Activated CD8-positive, alpha-beta memory T cell treated with anti-CD3 and anti-CD28 coated beads for 36 hours (primary cell): ENCODE results near the gene TOP2A. TPM values are rescaled to one million over a fixed set of nuclear protein-coding genes. Genes with fewer than 3 reads are reported as not detected.

Source experiments
- CTCF ChIA-PET: fragments of 350-600 bp; sonication (Branson Sonifier 250); formaldehyde crosslinking; loops from one replicate; lab custom pipeline; 2021; ENCODE audit warnings: antibody characterized with exemption; lab: Charles Lee
- POLR2A ChIA-PET: fragments of 350-600 bp; sonication (Branson Sonifier 250); formaldehyde crosslinking; loops from one replicate; lab custom pipeline; 2021; ENCODE audit warnings: antibody characterized with exemption; lab: Charles Lee
- total RNA-seq, 2 experiments: library from RNA; stranded (reverse); gene quantifications; one replicate each; pipeline ENCODE4 v1.2.3, GENCODE V29; 2021

The TOP2A gene
- total RNA-seq, 2 experiments from 2014 or later, result 159 to 160 TPM

DNA sequence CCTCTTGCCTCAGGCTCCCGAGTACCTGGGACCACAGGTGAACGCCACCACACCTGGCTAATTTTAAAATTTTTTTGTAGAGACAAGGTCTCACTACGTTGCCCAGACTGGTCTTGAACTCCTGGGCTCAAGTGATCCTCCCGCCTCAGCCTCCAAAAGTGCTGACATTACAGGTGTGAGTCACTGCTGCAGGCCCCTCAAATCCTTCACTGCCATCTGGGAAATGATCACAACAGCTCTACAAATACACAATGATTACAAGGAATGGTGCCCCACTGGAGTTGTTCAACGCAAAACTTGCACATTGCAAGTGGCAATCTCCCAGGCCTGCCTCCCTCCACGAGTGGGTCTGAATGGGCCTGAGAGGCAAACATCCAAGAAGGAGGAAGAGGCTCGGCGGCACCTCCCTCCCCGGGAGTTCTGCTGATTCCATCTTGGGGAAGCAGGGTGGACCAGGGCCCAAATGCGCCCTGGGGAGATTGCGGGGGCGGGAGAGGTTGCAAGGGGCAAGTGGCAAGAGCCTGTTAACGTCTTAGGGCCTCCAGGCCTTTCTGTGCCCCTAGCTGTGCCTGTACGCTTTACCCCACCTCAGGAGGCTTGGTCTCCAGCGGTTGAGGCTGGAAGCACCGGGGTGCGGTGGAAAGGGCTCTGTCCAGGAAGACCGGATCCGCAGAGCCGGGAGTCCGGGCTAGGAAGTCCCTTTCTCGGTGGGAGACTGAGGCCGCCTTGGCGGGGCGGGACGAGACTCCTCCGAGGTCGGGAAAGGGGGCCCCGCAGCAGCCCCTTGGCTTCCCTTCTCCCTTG, 24.9 kb upstream of the TOP2A start:
- ChIA-PET CTCF (interaction anchor here (0.7 to 2.9 kb wide), 7 partner anchors 11 to 90 kb away, joined by 3 to 33 read pairs (median 4); no protein-coding TSS in a partner anchor), POLR2A (interaction anchor here (0.7 kb wide), 2 partner anchors 113 to 211 kb away, joined by 3 read pairs; no protein-coding TSS in a partner anchor)

DNA sequence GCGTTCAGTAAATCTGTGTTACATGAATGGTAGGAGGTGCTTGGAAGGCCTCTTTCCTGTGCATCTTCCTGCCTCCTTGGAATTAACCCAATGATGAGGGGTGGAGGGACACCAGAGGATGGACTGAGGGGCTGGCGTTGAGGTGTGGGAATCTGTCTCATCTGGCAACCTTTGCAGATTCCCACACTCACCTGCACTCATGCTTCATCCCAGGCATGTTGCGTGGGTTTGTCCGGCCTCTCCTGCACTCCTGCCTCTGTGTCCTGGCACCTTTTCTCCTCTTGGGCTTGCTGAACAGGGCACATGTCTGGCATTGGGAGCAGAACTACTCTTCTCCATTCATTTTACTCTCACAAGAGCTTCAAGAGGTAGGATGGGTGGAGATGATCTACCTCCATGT, 22.5 kb upstream of the TOP2A start:
- POLR2A ChIA-PET, result no interaction called here
- CTCF ChIA-PET, result interaction anchor here (0.8 to 1.8 kb wide), 2 partner anchors 77 to 97 kb away, joined by 3 to 5 read pairs; no protein-coding TSS in a partner anchor

DNA sequence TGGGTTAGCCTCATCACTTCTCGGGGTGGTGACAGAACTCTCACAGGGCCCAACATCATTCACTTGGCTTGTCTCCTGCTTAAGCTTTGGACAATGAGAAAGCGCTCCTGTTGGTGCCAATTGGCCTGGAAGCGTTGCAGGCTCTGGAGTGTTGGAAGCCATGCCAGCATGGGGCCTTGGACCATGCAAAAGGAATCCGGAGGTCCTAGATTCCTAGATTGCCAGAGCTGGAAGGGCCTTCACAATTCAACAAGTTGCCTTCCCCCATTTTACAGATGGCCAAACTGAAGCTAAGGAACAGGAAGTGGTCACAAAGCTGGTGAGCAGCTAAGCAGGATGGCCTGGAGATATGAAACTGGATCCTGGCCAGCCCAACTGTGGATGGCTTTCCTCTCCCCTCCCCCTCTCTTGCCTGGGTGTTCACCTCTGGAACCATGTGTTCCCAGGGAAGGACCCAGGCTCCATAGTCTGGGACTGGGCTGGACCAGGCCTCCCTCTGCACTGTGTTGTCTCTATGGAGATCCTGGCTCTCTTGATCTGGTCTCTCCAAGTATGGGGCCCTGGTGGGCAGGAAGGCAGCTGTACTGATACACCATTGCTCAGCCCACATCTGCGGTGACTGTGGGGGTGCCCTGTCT, 19.5 kb upstream of the TOP2A start:
- ChIA-PET CTCF (no interaction called here), POLR2A (no interaction called here)

DNA sequence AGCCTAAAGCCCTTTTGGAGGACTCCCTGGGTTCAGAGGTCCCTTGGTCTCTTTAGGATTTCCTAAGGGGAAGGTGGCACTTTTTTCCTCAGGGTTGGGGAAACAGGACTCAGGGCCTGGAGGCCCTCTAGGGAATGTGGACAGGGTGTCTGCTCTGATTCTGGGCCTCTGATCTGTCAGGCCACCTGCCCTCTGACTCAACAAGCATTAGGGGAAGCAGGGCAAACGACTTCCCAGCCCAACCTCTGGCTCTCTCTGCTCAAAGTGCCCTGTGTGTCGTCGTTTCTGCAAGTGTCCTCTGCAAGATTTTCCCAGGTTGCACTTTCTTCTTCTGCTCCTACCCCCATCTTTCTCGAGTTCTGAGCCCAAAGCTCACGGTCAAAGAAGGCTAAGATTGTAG, 18.9 kb upstream of the TOP2A start:
- ChIA-PET CTCF (no interaction called here), POLR2A (no interaction called here)

DNA sequence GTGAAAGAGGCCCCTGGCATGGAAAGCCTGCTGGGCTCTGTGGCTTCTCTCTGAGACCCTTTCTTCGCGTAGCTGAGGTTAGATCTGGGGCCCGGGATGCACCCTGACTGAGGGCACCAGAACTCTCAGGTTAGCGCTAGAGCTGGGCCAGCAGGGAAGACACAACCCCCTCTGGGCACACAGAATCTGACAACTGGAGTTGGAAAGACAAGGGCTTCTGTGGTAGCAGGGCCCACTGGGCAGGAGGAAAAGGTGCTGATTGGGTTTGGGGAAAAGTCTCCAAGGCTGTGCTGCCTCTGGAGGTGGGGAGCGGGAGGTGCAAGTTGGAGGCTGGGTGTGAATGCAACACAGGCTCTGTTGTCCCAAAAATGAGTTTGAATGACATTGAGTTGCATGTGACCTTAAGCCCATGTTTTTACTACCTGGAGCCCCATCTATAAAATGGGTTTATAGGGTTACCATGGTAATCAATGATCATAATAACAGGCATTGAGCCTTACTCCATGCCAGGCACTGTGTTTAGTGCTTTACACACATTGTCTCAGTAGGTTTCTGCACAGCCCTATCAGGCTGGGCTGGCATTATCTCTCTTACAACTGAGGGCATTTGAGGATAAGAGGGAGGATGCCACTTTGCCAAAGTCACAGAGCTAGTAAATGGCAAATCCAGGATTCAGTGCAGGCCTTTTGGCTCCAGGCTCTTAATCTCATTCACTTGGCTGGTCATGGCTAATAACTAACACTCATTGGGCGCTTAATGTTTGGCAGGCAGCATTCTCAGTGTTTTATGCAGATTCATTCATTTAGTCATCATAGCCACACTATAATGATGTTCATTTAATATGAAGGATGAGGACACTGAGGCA, 16.1 kb upstream of the TOP2A start:
- ChIA-PET POLR2A (no interaction called here), CTCF (interaction anchor here (1.1 kb wide), 1 partner anchor 76 kb away, joined by 3 read pairs; no protein-coding TSS in a partner anchor)

DNA sequence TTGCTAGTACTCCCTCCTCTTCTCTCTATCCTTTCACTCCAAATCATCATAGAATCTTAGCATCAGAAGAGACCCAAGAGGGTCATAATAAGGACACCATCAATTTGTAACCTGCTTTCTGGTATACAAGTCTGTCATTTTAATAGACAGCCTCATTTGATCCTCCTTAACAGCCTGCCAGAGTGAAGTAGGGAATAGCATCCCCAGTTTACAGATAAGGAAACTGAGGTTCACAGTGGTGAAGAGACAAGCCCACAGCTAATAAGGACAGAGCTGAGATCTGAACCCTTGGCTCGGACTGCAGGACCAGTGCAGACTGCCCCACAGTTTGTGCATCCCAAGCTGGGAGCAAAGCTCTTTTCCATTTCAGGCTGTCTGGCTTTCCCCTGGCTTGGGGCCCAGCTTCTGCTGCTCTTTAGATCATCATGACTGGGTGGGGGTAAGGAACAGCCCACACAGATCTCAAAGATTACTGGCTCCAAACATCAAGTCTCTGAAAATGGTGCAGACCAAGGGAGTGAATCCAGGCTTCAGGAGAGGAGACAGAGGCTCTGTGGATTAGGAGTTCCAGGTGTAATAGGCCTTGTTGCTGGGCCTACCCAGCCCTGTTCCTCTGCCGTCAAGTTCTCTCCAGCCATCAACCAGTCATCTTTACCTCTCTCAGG, 15.3 kb upstream of the TOP2A start:
- POLR2A ChIA-PET, result no interaction called here
- CTCF ChIA-PET, result no interaction called here

DNA sequence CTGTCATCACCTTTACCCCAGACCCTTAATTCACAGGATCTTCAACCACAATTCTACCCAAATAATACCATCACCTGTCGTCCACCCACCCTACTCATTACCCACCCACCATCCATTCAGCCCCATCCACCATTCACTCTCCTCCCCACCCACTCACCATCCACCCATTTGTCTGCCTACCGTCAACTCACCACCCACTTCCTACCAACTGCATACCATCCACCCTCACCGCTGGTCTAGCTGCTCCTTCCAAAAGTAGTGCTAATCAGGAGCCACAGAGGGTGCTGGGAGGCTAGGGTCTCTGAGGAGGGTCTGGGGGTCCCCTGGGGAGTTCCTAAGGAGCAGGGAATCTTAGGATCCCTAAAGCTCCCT, 13.5 kb upstream of the TOP2A start:
- ChIA-PET CTCF (interaction anchor here (0.6 to 1.6 kb wide), 7 partner anchors 10 to 233 kb away, joined by 3 to 4 read pairs (median 3); partner anchors contain the start of gene TOP2A), POLR2A (no interaction called here)

DNA sequence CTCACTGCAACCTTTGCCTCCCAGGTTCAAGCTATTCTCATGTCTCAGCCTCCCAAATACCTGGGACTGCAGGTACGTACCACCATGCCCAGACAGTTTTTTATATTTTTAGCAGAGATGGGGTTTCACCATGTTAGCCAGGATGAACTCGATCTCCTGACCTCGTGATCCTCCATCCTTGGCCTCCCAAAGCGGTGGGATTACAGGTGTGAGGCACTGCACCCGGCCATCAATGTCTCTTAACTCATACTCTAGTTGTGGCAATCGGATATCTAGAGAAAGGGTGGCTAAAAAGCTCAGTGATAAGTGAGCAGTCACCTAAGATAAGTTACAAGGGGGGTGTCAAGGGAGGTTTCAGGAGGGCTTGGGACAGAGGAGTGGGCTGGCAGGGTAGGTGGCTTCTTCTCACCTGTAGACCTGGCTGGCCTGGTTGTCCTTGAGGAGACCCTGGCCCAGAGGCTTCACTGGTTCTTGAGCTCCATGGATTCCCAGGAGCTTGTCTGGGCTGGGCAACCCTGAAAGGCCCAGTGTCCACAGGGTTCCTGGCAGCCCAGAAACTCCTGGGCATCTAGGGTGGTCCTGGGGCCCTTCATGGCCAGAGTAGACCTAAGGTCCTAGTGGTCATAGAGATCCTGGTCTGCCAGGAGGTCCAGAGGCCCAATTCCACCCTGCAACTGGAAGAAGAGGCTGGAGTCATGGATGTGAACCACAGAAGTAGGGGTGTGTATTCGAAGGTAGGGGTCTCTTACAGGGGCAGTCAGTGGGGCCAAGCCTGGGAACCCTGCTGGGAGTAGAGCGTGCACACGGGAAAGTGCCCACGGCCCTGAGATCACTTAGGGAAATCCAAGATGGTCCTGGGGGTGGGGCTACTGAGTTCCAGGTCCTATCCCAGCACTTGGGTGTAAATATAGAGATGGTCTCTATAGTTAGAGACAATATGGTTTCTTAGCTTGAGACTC, 12.9 kb upstream of the TOP2A start:
- POLR2A ChIA-PET, result interaction anchor here (0.7 kb wide), 1 partner anchor 103 kb away, joined by 4 read pairs; no protein-coding TSS in a partner anchor

DNA sequence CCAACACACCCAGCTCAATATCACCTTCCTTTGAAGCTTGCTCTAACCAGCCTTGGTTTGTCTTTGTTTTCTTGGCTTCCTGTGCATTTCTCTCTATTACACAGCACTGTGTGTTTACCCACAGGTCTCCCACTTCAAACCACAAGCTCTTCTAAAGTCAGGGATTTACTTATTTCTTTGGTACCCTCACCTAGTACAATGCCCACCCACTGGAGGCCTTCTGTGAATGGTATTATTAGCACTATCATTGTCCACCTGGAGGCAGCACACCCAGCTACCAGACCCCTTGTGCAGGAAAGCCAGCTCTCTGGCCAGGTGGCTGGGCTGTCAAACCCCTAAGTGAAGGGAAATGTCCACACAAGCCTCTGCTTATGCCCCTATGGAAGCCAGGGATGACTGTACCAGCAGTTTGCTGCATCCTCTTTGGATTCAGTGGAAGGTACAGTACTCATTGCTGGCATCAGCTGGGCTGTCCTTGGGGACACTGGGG, 9.4 kb upstream of the TOP2A start:
- ChIA-PET POLR2A (interaction anchor here (0.5 to 1.2 kb wide), 4 partner anchors 9 to 138 kb away, joined by 3 to 4 read pairs (median 3); partner anchors contain the start of gene TOP2A), CTCF (interaction anchor here (0.6 to 1.6 kb wide), 9 partner anchors 9 to 133 kb away, joined by 3 to 4 read pairs (median 3); partner anchors contain the start of genes IGFBP4 and TOP2A)

More for the DNA sequence above, 12.9 kb upstream of the TOP2A start:
- CTCF ChIA-PET, result interaction anchor here (0.6 to 1.6 kb wide), 5 partner anchors 12 to 232 kb away, joined by 3 to 4 read pairs (median 3); partner anchors contain the start of gene TOP2A

DNA sequence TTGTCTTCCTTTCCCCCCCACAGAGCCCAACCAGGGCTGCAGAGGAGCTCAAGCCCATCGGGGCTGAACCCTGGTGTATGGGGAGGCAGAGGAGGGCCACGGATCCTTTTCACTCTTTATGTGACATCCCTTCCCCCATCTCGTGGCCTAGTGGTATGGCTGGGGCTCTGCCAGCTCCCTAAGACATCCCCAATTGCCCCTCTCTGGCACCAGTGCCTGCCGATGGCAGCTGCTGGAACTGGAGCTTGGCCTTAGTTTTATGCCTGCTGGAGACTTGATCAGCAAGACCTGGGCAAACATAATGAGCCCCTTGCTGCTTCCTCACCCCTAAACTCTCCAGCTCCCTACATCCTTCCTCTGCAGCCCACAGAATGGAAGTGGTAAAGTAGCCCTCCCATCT, 8.0 kb upstream of the TOP2A start:
- ChIA-PET POLR2A (no interaction called here), CTCF (interaction anchor here (0.6 to 1.4 kb wide), 8 partner anchors 11 to 135 kb away, joined by 3 to 4 read pairs (median 3); no protein-coding TSS in a partner anchor)

DNA sequence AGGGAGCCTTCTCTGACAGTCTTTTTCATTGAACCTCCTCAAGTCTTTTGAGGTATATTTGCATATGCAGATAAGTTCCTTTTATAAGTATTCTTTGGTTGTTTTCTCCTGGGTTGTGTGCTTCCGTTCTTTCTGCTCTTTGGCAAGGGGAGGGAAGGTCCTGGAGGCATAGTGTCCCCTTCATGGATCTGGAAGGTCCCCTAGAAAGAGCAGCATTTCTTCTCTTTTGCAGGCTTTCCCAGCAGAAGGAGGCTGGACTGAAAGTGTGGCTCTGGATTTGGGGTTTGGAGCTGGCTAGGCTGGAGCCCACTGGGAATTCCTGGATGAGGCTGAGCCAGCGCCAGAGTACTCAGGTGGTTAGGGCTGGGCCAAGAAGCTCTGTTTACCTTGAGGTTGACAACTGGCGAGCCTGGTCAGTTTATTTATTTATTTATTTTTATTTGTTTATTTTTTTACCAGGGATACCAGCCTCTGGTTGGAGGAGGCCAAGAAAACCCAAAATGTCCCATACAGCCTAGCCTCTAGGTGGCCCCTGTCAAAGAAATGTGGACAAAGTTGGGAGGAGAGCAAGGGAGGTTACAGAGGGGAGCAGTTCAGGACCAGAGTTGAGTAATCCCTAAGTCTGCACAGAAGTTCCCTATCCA, 5.4 kb upstream of the TOP2A start:
- ChIA-PET CTCF (interaction anchor here (1.3 to 1.5 kb wide), 3 partner anchors 10 to 110 kb away, joined by 4 to 7 read pairs (median 5); no protein-coding TSS in a partner anchor), POLR2A (no interaction called here)

DNA sequence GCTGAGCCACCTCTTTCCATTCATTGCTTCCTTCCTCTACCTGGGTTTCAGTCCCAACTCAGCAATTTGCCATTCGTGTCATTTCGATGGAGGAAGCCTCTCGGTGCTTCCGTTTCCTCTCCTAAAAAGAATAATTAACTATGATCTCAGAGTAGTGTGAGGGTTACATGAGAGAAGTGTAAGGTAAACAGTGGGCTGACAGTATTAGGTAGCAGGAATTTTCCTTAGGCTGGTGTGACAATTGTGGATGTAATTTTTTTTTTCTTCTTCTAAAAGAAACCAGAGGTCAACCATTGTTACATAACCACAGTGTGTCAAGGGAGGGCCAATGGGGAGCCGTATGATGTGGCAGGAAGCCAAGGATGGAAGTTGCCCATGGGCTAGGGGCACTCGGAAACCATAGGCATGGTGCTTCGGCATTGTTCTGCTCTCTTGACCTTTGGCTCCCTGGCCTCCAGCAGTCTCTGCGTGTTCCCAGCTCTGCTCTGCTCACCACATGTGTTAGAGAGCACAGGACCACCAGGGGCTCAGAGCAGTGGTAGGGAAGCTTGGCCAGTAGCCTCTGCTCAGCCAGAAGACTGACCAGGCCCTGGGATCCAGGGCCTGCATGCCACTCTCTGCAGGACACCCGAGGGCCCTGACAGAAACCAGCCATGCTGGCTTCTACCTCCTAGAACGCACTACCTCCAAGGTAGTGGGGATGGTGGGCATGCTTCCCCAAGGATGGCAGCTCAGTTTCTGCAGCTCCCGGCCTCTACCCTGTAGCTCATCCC, 2.0 kb upstream of the TOP2A start:
- CTCF ChIA-PET, result no interaction called here
- POLR2A ChIA-PET, result no interaction called here

DNA sequence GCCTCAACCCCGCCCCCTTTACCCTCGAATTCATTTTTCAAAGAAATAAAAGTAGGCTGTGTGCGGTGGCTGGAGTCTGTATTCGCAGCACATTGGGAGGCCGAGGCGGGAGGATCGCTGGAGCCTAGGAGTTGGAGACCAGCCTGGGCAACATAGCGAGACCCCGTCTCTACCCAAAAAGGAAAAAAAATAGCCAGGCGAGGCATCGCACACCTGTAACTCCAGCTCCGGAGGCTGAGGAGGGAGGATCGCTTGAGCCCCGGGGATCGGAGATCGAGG, 671 bp upstream of the TOP2A start:
- CTCF ChIA-PET, result interaction anchor here (0.9 to 2.4 kb wide), 10 partner anchors 8 to 114 kb away, joined by 3 to 22 read pairs (median 4); no protein-coding TSS in a partner anchor
- POLR2A ChIA-PET, result interaction anchor here (0.6 to 1.2 kb wide), 4 partner anchors 29 to 145 kb away, joined by 3 read pairs; no protein-coding TSS in a partner anchor

DNA sequence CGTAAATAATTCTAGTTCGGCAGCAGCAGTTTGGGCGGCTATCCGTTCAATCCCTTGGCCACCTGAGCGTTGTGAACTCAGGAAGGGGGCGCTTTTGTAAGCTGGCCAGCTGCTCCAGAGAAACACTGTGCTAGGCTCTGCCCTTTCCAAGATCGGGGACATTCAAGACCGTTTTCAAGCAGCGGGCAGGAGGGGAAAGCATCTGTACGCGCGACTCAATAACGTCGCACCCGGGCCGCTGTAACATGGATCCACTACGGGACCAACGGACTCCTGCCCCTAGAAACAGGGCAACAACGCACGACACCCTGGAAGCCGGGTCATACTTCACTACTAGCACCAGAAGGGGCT, 463 bp downstream of the TOP2A start:
- ChIA-PET POLR2A (interaction anchor here (0.8 to 1.2 kb wide), 4 partner anchors 10 to 199 kb away, joined by 3 to 4 read pairs (median 3); no protein-coding TSS in a partner anchor), CTCF (interaction anchor here (0.9 to 2.4 kb wide), 10 partner anchors 8 to 122 kb away, joined by 3 to 22 read pairs (median 4); no protein-coding TSS in a partner anchor)

DNA sequence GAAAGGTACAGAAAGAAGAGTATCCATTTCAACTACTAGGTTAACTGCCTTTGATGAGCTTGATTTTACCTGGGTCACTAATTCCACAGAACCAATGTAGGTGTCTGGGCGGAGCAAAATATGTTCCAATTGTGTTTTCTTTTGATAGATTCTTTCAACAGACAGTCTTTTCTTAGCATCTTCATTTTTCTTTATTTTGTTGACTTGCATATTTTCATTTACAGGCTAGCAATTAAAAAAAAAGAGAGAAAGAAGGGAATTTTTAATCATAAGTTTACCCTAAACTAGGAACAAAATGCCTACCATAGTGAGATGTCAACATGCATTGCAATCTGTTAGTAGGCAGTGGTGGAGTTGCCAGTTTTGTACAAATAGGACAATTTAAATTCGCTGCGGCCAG, 1.0 kb downstream of the TOP2A start:
- ChIA-PET CTCF (interaction anchor here (0.9 to 2.4 kb wide), 7 partner anchors 59 to 213 kb away, joined by 3 to 22 read pairs (median 3); no protein-coding TSS in a partner anchor), POLR2A (interaction anchor here (0.5 kb wide), 1 partner anchor 116 kb away, joined by 4 read pairs; no protein-coding TSS in a partner anchor)
